ENCODE data around the gene ZNF845. TPM values are rescaled to one million over a fixed set of nuclear protein-coding genes. Genes with fewer than 3 reads are reported as not detected.
A peak's percentile ranks its signal among the peaks of the same experiment; 100 is the strongest.
"Not testable (repeated sequence)": the region's sequence is repeated elsewhere in the genome, so short reads cannot be mapped to it uniquely, and the experiment has no call there.

ZNF845 gene
- total and polyA plus RNA-seq, 2 experiments from 2014 or later = 4.4 to 4.5 TPM

DNA sequence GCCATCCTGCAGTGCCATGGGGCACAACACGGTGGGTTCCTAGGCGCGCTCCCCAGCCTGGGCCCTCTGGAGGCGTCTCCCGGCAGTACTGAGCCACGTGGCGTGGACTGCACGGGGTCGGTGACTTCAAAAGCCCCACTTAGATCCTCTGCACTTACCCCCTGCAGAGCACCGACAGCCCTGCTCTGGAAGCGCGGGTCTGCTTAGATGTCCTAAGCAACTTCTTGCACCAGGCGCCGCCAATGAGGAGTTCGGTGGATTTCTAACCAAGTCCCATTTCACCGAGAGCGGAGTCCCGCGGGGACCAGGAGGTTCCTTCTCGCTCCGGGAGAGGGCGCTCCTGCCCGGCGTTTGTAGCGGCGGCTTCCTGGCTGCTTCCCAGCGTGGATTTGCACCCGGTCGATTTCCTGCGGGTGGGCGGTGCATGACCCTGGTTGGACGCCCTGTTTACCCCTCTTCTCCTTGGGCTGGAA lies 25.2 kb upstream of the ZNF845 start:
- Histone ChIP-seq H3K4me3 (no peak overlapping the region), H3K27ac (no peak overlapping the region), H3K36me3 (no peaks in the 10 kb centered on the region), H3K9me3 (ENCODE audit: low read depth) (no peaks in the 10 kb centered on the region), H3K4me1 (ENCODE audit: low read depth) (no peaks in the 10 kb centered on the region), H3K27me3 (peaks cover 20% of the 10 kb centered on the region)
- DNase-seq (ENCODE audit: low read depth in 1 of 2, low spot score in 1 of 2) = peak; percentile 3 to 66
- TF ChIP-seq, protein P1, sequence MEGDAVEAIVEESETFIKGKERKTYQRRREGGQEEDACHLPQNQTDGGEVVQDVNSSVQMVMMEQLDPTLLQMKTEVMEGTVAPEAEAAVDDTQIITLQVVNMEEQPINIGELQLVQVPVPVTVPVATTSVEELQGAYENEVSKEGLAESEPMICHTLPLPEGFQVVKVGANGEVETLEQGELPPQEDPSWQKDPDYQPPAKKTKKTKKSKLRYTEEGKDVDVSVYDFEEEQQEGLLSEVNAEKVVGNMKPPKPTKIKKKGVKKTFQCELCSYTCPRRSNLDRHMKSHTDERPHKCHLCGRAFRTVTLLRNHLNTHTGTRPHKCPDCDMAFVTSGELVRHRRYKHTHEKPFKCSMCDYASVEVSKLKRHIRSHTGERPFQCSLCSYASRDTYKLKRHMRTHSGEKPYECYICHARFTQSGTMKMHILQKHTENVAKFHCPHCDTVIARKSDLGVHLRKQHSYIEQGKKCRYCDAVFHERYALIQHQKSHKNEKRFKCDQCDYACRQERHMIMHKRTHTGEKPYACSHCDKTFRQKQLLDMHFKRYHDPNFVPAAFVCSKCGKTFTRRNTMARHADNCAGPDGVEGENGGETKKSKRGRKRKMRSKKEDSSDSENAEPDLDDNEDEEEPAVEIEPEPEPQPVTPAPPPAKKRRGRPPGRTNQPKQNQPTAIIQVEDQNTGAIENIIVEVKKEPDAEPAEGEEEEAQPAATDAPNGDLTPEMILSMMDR (IDR thresholded peaks at IDR 0.05; ENCODE audit: low read depth, low read length) = no peak

DNA sequence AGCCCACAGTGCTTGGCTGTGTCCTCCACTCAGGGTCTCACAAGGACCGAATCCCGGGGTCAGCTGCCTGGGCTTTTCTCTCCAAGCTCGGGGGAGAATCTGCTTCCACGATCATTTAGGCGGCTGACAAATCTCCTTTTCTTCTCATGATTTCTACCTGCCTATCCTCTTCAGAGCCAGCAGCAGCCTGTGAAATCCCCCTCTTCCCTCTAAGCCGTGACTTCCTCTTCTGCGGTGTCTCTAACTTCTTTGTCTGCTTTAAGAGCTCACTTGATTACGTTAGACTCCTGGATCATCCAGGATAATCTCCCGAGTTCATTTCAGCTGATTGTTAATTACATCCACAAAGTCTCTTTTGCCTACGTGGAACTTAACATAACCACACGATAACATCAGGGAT lies 22.5 kb upstream of the ZNF845 start:
- no peak for DNase-seq (ENCODE audit: low read depth in 1 of 2, low spot score in 1 of 2)
- no peaks in the 10 kb centered on the region for H3K4me1 ChIP-seq (ENCODE audit: low read depth)
- no peaks in the 10 kb centered on the region for H3K36me3 ChIP-seq
- H3K27ac ChIP-seq = no peak overlapping the region
- no peak overlapping the region for H3K4me3 ChIP-seq
- H3K27me3 ChIP-seq = peaks cover 25% of the 10 kb centered on the region
- no peaks in the 10 kb centered on the region for H3K9me3 ChIP-seq (ENCODE audit: low read depth)
- TF ChIP-seq, protein P1 (IDR thresholded peaks at IDR 0.05; ENCODE audit: low read depth, low read length) = no peak

DNA sequence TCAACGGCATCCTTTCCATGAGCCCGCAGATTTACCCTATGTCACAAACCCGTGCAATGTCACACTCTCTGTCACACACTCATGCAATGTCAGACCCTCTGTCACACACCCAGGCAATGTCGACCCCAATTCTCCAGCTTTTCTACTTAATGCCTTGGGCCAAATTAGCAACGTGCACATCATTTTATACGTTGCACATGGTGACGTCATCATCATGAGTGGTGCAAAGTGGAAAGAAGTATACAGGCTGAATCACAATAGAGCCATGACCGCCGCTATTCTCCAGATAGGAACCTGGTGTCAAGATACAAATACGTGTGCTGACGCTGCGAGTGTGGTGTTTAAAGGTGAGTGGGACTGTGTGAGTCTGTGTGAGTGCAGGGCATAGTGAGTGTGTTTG lies 21.7 kb upstream of the ZNF845 start:
- Histone ChIP-seq H3K9me3 (ENCODE audit: low read depth) (no peaks in the 10 kb centered on the region), H3K4me1 (ENCODE audit: low read depth) (no peaks in the 10 kb centered on the region), H3K27ac (no peak overlapping the region), H3K27me3 (peaks cover 25% of the 10 kb centered on the region), H3K36me3 (no peaks in the 10 kb centered on the region), H3K4me3 (no peak overlapping the region)
- DNase-seq (ENCODE audit: low read depth in 1 of 2, low spot score in 1 of 2) = no peak
- TF ChIP-seq, protein P1 (IDR thresholded peaks at IDR 0.05; ENCODE audit: low read depth, low read length) = no peak

DNA sequence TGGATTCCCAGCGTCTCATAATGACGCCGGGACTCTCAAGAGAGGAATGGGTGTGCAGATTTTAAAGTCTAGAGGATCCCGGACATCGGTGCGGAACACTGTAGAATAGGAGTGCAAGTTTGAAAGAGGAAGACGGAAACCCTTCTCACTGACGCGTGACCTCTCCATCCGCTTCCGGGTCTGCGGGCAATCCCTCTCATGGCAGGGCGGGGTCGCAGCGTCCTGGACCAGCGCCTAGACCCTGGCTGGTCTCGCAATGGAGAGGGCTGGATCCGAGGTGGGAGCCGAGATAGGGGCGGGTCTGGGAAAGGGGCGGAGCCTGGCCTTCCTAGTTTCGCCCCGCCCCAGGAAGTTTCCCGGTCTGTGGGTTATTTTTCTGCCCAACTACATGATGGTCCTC lies 4.6 kb upstream of the ZNF845 start:
- Histone ChIP-seq H3K36me3 (no peaks in the 10 kb centered on the region), H3K4me3 (no peak overlapping the region), H3K4me1 (ENCODE audit: low read depth) (no peaks in the 10 kb centered on the region), H3K27me3 (no peaks in the 10 kb centered on the region), H3K27ac (no peak overlapping the region), H3K9me3 (ENCODE audit: low read depth) (no peaks in the 10 kb centered on the region)
- TF ChIP-seq, protein P1 (IDR thresholded peaks at IDR 0.05; ENCODE audit: low read depth, low read length) = no peak
- DNase-seq (ENCODE audit: low read depth in 1 of 2, low spot score in 1 of 2) = peak in 1 of 2 donors; percentile 41

DNA sequence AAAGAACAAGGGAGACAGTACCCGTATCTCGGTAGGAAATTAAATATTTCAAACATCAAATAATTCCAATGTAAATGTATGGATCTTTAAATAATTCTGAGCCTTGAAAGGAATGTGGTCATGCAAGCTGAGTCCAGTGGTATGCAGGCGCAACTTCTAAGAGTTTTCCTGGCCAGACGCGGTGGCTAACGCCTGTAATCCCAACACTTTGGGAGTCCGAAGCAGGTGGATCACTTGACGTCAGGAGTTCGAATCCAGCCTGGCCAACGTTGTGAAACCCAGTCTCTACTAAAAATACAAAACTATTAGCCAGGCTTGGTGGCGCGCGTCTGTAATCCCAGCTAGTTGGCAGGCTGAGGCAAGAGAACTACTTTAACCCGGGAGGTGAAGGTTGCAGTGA lies 1.1 kb upstream of the ZNF845 start:
- Histone ChIP-seq H3K27me3 (no peaks in the 10 kb centered on the region), H3K4me3 (peak overlapping the region; percentile 83), H3K27ac (no peak overlapping the region), H3K36me3 (no peaks in the 10 kb centered on the region), H3K4me1 (ENCODE audit: low read depth) (no peaks in the 10 kb centered on the region), H3K9me3 (ENCODE audit: low read depth) (no peaks in the 10 kb centered on the region)
- TF ChIP-seq, protein P1 (IDR thresholded peaks at IDR 0.05; ENCODE audit: low read depth, low read length) = no peak
- no peak for DNase-seq (ENCODE audit: low read depth in 1 of 2, low spot score in 1 of 2)

DNA sequence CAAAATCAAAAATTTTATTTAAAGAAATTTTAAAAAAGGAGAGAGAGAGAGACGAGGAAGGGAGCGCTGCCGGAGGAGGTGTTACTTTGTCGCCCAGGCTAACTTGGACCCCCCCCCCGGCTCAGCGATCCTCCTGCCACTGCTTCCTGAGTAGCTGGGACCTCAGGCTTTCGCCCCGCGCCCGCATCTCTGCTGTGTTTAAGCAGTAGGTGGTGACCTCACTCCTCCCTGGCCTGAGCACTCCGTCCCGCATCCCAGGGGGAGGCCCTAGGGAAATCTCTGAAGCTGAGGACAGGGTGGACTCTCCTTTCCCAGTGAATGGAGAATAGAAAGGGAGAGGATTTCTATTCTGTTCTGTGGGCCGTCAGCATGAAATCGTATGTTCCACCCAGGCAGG lies 485 bp upstream of the ZNF845 start:
- TF ChIP-seq, protein P1 (IDR thresholded peaks at IDR 0.05; ENCODE audit: low read depth, low read length) = no peak
- peak overlapping the region; percentile 49 for H3K27ac ChIP-seq
- DNase-seq (ENCODE audit: low read depth in 1 of 2, low spot score in 1 of 2) = peak in 1 of 2 donors; percentile 67

DNA sequence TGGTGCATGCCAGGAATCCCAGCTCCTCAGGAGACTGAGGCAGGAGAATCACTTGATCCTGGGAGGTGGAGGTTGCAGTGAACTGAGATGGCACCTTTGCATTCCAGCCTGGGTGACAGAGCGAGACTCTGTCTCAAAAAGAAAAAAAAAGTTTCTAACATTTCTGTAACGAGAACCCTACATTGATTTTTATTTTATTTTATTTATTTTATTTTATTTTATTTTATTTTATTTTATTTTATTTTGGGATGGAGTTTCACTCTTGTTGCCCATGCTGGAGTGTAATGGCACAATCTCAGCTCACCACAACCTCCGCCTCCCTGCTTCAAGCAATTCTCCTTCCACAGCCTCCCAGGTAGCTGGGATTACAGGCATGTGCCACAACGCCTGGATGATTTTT lies 10.9 kb downstream of the ZNF845 start:
- not testable (repeated sequence) for H3K9me3 ChIP-seq (ENCODE audit: low read depth); H3K27ac ChIP-seq; H3K27me3 ChIP-seq; H3K4me3 ChIP-seq; H3K4me1 ChIP-seq (ENCODE audit: low read depth); H3K36me3 ChIP-seq; DNase-seq (ENCODE audit: low read depth in 1 of 2, low spot score in 1 of 2)

More for the DNA sequence above, 485 bp upstream of the ZNF845 start:
- Histone ChIP-seq H3K4me3 (peak overlapping the region; percentile 83), H3K4me1 (ENCODE audit: low read depth) (no peaks in the 10 kb centered on the region), H3K9me3 (ENCODE audit: low read depth) (no peaks in the 10 kb centered on the region), H3K27me3 (no peaks in the 10 kb centered on the region), H3K36me3 (no peaks in the 10 kb centered on the region)
